NB4 (cell line): ENCODE data around the gene XPOT.

Experiments
- POLR2A ChIP-seq: IDR thresholded peaks from 2 replicates; pipeline ENCODE4 v1.6.1; 2011; ENCODE audit warnings: mild to moderate bottlenecking; ENCODE audit not compliant: insufficient read length; ENCODE audit errors: extremely low read depth
- TF ChIP-seq, protein P1 (sequence below): IDR thresholded peaks from one replicate; pipeline ENCODE4 v1.5.1; 2012; ENCODE audit warnings: low read depth, low read length

- TF ChIP-seq, protein P1, sequence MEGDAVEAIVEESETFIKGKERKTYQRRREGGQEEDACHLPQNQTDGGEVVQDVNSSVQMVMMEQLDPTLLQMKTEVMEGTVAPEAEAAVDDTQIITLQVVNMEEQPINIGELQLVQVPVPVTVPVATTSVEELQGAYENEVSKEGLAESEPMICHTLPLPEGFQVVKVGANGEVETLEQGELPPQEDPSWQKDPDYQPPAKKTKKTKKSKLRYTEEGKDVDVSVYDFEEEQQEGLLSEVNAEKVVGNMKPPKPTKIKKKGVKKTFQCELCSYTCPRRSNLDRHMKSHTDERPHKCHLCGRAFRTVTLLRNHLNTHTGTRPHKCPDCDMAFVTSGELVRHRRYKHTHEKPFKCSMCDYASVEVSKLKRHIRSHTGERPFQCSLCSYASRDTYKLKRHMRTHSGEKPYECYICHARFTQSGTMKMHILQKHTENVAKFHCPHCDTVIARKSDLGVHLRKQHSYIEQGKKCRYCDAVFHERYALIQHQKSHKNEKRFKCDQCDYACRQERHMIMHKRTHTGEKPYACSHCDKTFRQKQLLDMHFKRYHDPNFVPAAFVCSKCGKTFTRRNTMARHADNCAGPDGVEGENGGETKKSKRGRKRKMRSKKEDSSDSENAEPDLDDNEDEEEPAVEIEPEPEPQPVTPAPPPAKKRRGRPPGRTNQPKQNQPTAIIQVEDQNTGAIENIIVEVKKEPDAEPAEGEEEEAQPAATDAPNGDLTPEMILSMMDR = no peak
- no peak for TF ChIP-seq POLR2A
These were observed 8.3 kb downstream of the XPOT start for GRCh38 chr12:64412459-64412858.
